T-helper 2 cell treated with Interferon-gamma antibody and Interleukin-4, amounts not matched to agents 5 μg/mL and 100 μg/mL, for 36 hours (primary cell): ENCODE data around the gene IFIT2.
"Not testable (repeated sequence)": the region's sequence is repeated elsewhere in the genome, so short reads cannot be mapped to it uniquely, and the experiment has no call there.

Experiments
- DNase-seq: peaks from one replicate; pipeline ENCODE4 v3.0.0; 2021; ENCODE audit warnings: low spot score
- H3K27ac Mint-ChIP-seq: one replicate; pipeline ENCODE4 v1.8.0; 2021; ENCODE audit warnings: mild to moderate bottlenecking, mixed read lengths
- H3K27me3 Mint-ChIP-seq: one replicate; pipeline ENCODE4 v1.8.0; 2021; ENCODE audit warnings: low read depth, mixed read lengths
- H3K36me3 Mint-ChIP-seq: one replicate; pipeline ENCODE4 v1.8.0; 2021; ENCODE audit warnings: low read depth, mixed read lengths
- H3K4me1 Mint-ChIP-seq: one replicate; pipeline ENCODE4 v1.8.0; 2021; ENCODE audit warnings: low read depth, mixed read lengths
- H3K4me3 Mint-ChIP-seq: one replicate; pipeline ENCODE4 v1.8.0; 2022; ENCODE audit warnings: mild to moderate bottlenecking, moderate library complexity, mixed read lengths
- H3K9me3 Mint-ChIP-seq: one replicate; pipeline ENCODE4 v1.8.0; 2021; ENCODE audit warnings: mixed read lengths

IFIT2 gene

GRCh38 chr10:89346405-89347254, 44.8 kb downstream of the IFIT2 start:
- DNase-seq: no peak
- Mint-ChIP-seq H3K27ac (no peak overlapping the region), H3K36me3 (no peaks in the 10 kb centered on the region), H3K4me1 (peaks cover 11% of the 10 kb centered on the region), H3K4me3 (no peak overlapping the region), H3K9me3 (no peaks in the 10 kb centered on the region), H3K27me3 (peaks cover 80% of the 10 kb centered on the region)

DNA sequence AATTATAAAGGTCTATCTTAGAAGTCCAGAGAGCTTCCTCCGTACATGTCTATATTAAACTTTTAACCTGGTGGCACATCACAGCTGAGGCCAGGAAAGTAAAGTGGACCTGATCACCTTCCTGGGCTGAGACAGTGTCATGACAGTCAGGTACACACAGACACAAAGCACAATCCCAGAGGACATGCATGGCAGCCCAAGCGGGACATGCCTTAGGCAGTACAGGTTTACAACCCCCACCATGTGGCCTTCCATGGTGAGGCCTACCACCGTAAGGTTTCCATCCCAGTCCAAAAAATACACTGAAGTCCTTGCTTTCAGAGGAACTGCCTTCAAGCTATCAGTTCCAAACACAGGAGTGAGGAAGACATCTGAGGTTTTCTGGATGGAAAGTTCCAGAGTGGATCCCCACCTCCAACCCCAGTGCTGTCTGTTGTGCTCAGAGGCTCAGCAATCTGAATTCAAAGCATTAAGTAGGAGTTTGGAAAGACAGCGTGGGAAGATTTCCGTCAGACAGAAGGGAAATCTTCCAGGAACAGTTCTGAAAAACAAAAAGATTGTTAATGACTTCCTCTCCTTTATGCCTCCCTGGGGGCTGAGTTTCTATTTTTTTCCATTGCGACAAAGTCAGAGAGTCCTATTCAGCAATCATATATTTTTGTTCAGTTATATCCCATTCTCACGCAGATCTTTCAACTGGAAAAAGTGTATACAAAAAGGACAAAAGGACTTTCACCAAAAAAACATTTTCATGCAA, 46.0 kb downstream of the IFIT2 start:
- no peak overlapping the region for H3K4me3 Mint-ChIP-seq
- no peak for DNase-seq
- H3K27me3 Mint-ChIP-seq: peaks cover 84% of the 10 kb centered on the region

DNA sequence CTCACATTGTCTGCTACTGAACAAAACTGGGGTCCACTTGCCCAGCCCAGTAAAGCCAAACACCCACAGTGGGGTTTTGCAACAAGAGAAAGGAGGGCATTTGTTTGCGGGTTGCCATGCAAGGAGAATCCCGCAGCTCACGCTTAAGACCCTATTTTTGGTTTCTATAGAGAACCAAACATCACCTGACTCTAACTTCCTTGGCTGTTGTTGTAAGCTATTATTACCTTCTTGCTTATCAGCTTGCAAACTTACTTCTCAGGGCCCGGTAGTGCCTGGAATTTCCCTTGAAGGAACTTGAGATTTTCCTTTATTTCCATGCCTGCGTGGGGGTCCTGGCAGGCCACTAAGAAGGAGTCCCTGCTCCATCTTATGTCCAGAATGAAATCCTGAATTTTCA, 46.6 kb downstream of the IFIT2 start:
- H3K27me3 Mint-ChIP-seq: peaks cover 83% of the 10 kb centered on the region
- H3K4me3 Mint-ChIP-seq: no peak overlapping the region
- H3K27ac Mint-ChIP-seq: no peak overlapping the region

More for the DNA sequence above, 46.0 kb downstream of the IFIT2 start:
- H3K4me1 Mint-ChIP-seq: peaks cover 19% of the 10 kb centered on the region
- no peak overlapping the region for H3K27ac Mint-ChIP-seq
- no peaks in the 10 kb centered on the region for H3K36me3 Mint-ChIP-seq
- H3K9me3 Mint-ChIP-seq: no peaks in the 10 kb centered on the region

GRCh38 chr10:89348975-89349374, 47.1 kb downstream of the IFIT2 start:
- Mint-ChIP-seq H3K36me3 (no peaks in the 10 kb centered on the region), H3K4me3 (no peak overlapping the region), H3K27me3 (peaks cover 81% of the 10 kb centered on the region), H3K4me1 (peaks cover 19% of the 10 kb centered on the region), H3K27ac (no peak overlapping the region), H3K9me3 (no peaks in the 10 kb centered on the region)
- DNase-seq: no peak

More for the DNA sequence above, 46.6 kb downstream of the IFIT2 start:
- DNase-seq: no peak
- Mint-ChIP-seq H3K36me3 (no peaks in the 10 kb centered on the region), H3K4me1 (peaks cover 19% of the 10 kb centered on the region), H3K9me3 (no peaks in the 10 kb centered on the region)

GRCh38 chr10:89350631-89351315, 48.9 kb downstream of the IFIT2 start:
- peaks cover 80% of the 10 kb centered on the region for H3K27me3 Mint-ChIP-seq
- H3K36me3 Mint-ChIP-seq, H3K27ac Mint-ChIP-seq, H3K9me3 Mint-ChIP-seq, DNase-seq: not testable (repeated sequence)
- H3K4me1 Mint-ChIP-seq: peaks cover 19% of the 10 kb centered on the region
- peak overlapping the region; percentile 5 for H3K4me3 Mint-ChIP-seq

DNA sequence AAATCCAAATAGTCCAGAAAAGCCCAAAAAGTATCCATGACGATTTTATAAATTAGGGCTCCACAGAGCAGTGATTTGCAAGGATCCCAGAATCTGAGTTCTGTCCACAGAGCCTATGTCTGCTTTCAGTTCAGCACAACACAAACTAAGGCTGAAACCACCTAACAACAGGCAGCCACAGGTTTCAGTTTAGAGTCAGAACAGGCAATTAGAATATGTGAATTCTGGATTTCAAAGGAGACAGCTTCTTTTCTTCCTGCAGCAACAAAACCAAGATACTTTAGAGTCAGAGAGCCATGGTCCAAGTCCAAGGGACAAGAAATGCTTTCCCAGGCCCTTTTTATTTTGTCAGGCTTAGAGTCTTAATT, 49.5 kb downstream of the IFIT2 start:
- no peak overlapping the region for H3K4me3 Mint-ChIP-seq
- no peak overlapping the region for H3K27ac Mint-ChIP-seq
- no peaks in the 10 kb centered on the region for H3K36me3 Mint-ChIP-seq
- H3K4me1 Mint-ChIP-seq: peaks cover 19% of the 10 kb centered on the region
- no peak for DNase-seq
- no peaks in the 10 kb centered on the region for H3K9me3 Mint-ChIP-seq
- peaks cover 77% of the 10 kb centered on the region for H3K27me3 Mint-ChIP-seq

DNA sequence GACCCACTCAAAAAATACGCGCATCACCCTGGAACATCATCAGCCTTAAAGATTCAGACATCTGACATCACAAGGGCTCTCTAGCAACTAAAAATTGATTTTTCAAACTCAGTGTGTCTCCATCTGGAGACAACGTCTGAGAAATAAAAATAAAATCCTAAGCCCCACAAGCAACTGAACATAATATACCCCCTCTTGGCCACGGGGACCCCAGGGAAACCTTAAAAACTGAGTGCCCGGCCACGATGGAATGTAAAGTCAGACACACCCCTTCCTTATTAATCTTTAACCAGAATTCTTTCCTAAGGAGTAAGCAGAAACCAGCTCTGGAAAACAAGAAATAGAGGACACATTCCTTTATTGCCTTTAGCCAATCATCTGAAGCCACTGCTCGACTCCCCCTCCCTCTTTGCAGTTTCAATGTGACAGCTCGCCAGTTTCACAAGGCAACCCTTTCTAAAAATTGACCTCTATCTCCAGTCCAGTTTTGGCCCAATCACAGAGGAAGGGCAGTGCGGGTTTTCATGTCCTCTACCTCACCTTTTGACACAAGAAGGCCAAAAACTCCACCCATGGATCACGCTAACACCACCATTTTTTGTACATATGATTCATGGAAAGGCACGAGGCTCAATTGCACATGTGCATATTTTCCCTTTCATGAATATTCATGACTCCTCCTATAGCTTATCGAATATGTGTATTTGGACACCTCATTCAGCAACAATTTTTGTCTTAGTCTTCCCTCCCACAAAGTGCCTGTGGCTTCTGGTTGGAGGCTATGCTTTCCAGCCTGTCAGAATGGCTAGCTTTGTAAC, 50.1 kb downstream of the IFIT2 start:
- H3K4me1 Mint-ChIP-seq: peaks cover 19% of the 10 kb centered on the region
- H3K9me3 Mint-ChIP-seq: no peaks in the 10 kb centered on the region
- H3K36me3 Mint-ChIP-seq: no peaks in the 10 kb centered on the region
- peaks cover 76% of the 10 kb centered on the region for H3K27me3 Mint-ChIP-seq
- no peak overlapping the region for H3K27ac Mint-ChIP-seq
- no peak for DNase-seq
- no peak overlapping the region for H3K4me3 Mint-ChIP-seq

GRCh38 chr10:89352802-89353201, 51.0 kb downstream of the IFIT2 start:
- no peak for DNase-seq

GRCh38 chr10:89355394-89355931, 53.6 kb downstream of the IFIT2 start:
- Mint-ChIP-seq H3K27ac (no peak overlapping the region), H3K27me3 (peaks cover 62% of the 10 kb centered on the region)
- DNase-seq: no peak

More at GRCh38 chr10:89352802-89353201, 51.0 kb downstream of the IFIT2 start:
- Mint-ChIP-seq H3K27me3 (peaks cover 73% of the 10 kb centered on the region), H3K4me1 (peaks cover 19% of the 10 kb centered on the region), H3K4me3 (no peak overlapping the region), H3K36me3 (no peaks in the 10 kb centered on the region), H3K27ac (no peak overlapping the region), H3K9me3 (no peaks in the 10 kb centered on the region)

DNA sequence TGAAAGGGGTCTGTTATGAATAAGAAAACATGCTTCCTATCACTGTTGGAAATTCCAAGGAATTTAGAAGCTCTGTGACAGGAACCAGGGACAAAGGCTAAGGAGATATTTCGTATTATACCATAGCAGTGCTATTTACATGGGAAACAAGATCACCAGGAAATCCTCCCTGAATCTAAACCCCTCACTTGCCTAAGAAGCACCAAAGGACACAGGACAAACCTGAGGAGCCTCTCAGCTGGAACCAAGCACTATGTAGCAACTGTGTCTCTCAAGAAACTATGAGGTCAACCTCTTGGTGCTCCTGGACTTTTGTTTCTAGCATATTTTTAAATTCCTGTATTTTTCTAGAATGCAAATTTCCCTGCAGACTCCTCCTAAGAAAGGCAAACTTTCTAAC, 55.2 kb downstream of the IFIT2 start:
- H3K36me3 Mint-ChIP-seq: no peaks in the 10 kb centered on the region
- no peak for DNase-seq
- no peak overlapping the region for H3K27ac Mint-ChIP-seq
- H3K4me3 Mint-ChIP-seq: no peak overlapping the region
- peaks cover 3% of the 10 kb centered on the region for H3K4me1 Mint-ChIP-seq
- H3K27me3 Mint-ChIP-seq: peaks cover 57% of the 10 kb centered on the region
- no peaks in the 10 kb centered on the region for H3K9me3 Mint-ChIP-seq

More at GRCh38 chr10:89355394-89355931, 53.6 kb downstream of the IFIT2 start:
- H3K9me3 Mint-ChIP-seq: no peaks in the 10 kb centered on the region
- no peaks in the 10 kb centered on the region for H3K36me3 Mint-ChIP-seq
- H3K4me1 Mint-ChIP-seq: peaks cover 18% of the 10 kb centered on the region
- H3K4me3 Mint-ChIP-seq: no peak overlapping the region

DNA sequence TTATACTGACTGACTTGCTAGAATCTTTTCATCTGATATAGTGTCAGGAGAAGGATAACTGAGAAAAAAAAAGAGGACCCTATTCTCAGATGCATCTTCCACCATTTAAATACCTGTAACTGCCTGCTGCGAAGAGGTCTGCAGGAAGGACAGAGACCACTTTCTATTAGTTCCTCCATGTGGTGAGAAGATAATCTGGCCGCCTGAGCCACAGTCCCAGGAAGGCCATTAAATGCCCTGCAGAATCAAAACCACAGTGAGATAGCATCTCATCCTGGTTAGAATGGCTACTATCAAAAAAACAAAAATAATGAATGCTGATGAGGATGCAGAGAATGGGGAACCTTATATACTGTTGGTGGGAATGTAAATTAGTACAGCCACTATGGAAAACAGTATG, 56.1 kb downstream of the IFIT2 start:
- Mint-ChIP-seq H3K9me3 (no peaks in the 10 kb centered on the region), H3K27me3 (peaks cover 48% of the 10 kb centered on the region), H3K4me1 (no peaks in the 10 kb centered on the region)

More for the DNA sequence above, 56.1 kb downstream of the IFIT2 start:
- Mint-ChIP-seq H3K36me3 (no peaks in the 10 kb centered on the region), H3K4me3 (no peak overlapping the region), H3K27ac (no peak overlapping the region)
- no peak for DNase-seq
